ENCODE measurements around the gene HSPA6.

The HSPA6 gene

GRCh38 chr1:161491472-161491871, 32.9 kb upstream of the HSPA6 start:
- DNase-seq (ENCODE audit: insufficient read length, low spot score) (no peak), FAIRE-seq (peak; percentile 59)
- TF ChIP-seq TAF1 (IDR thresholded peaks at IDR 0.05; ENCODE audit: low read depth, low read length) (no peak), SPI1 (IDR thresholded peaks at IDR 0.05; ENCODE audit: low read depth, low read length) (peak; percentile 88)

DNA sequence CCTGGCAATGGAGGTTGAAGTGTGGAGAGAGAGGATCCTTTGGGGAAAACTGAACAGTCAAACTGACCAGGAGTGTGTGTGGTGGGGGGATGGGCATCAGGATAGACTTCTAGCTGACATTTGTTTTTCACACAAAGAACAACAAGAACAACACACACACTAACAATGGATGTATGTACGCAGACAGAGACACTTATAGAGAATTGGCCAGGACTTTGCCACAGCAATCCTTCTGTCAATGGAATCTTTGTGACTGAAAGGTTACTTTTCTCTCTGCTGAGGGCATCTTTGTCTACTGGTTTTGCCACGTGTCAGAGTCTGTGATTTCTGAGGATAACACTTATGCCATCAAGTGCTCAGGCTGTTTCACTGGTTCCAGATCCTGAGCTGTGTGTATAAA, 31.5 kb upstream of the HSPA6 start:
- FAIRE-seq (no peak), DNase-seq (ENCODE audit: insufficient read length, low spot score) (no peak)

DNA sequence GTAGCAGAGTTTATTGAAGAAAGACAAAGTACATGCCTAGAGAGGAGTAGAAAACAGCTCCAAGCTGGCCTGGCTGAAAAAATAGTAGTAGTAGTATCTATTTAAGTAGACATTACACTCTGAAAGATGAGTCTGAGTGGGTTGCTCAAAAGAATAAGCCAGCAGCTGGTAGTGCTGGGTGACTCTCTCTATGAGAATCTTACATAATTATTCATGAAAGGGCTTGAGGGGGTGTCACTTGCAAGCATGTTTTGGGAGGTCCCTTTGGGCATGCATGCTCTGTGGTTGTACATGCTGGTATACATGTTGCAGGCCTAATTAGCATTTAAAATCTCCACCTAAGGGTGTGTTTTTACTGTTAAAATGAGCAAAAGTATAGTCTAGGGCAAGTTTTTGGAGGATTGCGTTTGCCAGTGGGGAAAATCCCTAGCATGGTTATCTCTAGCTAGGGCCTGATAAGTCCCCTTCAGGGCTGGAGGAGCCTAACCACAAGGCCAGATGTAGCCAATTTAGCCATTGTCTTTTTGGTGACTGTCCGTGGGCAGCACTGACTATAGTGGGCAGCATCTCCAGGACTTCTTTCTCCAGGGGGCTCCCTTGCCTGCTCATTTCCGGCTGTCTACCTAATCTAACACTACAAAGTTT, 30.1 kb upstream of the HSPA6 start:
- FAIRE-seq (no peak), DNase-seq (ENCODE audit: insufficient read length, low spot score) (no peak)
- 0 out of 2 replicates have a peak, but pooled peaks have one; percentile 46 for TF ChIP-seq POU2F2 (IDR thresholded peaks at IDR 0.05; ENCODE audit: low read depth, low read length)
- TF ChIP-seq PAX5 (IDR thresholded peaks at IDR 0.05; ENCODE audit: insufficient read depth, low read length, severe bottlenecking): no peak
- no peak for TF ChIP-seq TAF1 (IDR thresholded peaks at IDR 0.05; ENCODE audit: low read depth, low read length)
- TF ChIP-seq POLR2AphosphoS5 (IDR thresholded peaks at IDR 0.05; ENCODE audit: low read depth, low read length): no peak
- no peak for TF ChIP-seq SPI1 (IDR thresholded peaks at IDR 0.05; ENCODE audit: low read depth, low read length)
- TF ChIP-seq POLR2A (IDR thresholded peaks at IDR 0.05; ENCODE audit: low read depth, low read length): no peak

More for the DNA sequence above, 31.5 kb upstream of the HSPA6 start:
- TF ChIP-seq POLR2A (IDR thresholded peaks at IDR 0.05; ENCODE audit: low read depth, low read length): no peak
- no peak for TF ChIP-seq TAF1 (IDR thresholded peaks at IDR 0.05; ENCODE audit: low read depth, low read length)
- no peak for TF ChIP-seq POU2F2 (IDR thresholded peaks at IDR 0.05; ENCODE audit: low read depth, low read length)
- TF ChIP-seq SPI1 (IDR thresholded peaks at IDR 0.05; ENCODE audit: low read depth, low read length): no peak
- TF ChIP-seq POLR2AphosphoS5 (IDR thresholded peaks at IDR 0.05; ENCODE audit: low read depth, low read length): no peak
- no peak for TF ChIP-seq PAX5 (IDR thresholded peaks at IDR 0.05; ENCODE audit: insufficient read depth, low read length, severe bottlenecking)

GRCh38 chr1:161495490-161495889, 28.9 kb upstream of the HSPA6 start:
- TF ChIP-seq PAX5 (IDR thresholded peaks at IDR 0.05; ENCODE audit: insufficient read depth, low read length, severe bottlenecking) (no peak), POLR2AphosphoS5 (IDR thresholded peaks at IDR 0.05; ENCODE audit: low read depth, low read length) (no peak), TAF1 (IDR thresholded peaks at IDR 0.05; ENCODE audit: low read depth, low read length) (no peak), SPI1 (IDR thresholded peaks at IDR 0.05; ENCODE audit: low read depth, low read length) (no peak), POU2F2 (IDR thresholded peaks at IDR 0.05; ENCODE audit: low read depth, low read length) (no peak), POLR2A (IDR thresholded peaks at IDR 0.05; ENCODE audit: low read depth, low read length) (no peak)
- FAIRE-seq: no peak

GRCh38 chr1:161497961-161498360, 26.4 kb upstream of the HSPA6 start:
- FAIRE-seq: no peak

More at GRCh38 chr1:161495490-161495889, 28.9 kb upstream of the HSPA6 start:
- no peak for DNase-seq (ENCODE audit: insufficient read length, low spot score)

DNA sequence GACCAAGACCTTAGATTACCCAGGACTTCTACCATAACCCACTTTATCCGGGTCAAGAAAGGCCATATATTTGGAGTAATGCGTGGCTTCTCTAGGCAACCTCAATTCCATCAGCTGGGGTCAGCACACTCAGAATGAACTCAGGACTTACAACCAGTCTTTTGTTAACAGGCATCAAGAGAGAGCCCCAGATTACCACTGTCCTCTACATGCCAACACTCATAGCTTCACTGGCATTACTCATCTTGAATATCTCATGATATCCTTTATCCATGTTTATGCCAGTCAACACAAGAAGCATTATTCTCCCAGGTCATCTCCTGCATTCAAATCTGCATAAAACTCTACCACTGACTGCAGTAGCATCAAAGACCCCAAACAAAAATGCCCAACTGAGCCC, 25.7 kb upstream of the HSPA6 start:
- DNase-seq (ENCODE audit: insufficient read length, low spot score): no peak
- FAIRE-seq: peak; percentile 50
- no peak for TF ChIP-seq PAX5 (IDR thresholded peaks at IDR 0.05; ENCODE audit: insufficient read depth, low read length, severe bottlenecking)
- TF ChIP-seq POLR2A (IDR thresholded peaks at IDR 0.05; ENCODE audit: low read depth, low read length): no peak
- TF ChIP-seq POU2F2 (IDR thresholded peaks at IDR 0.05; ENCODE audit: low read depth, low read length): no peak
- no peak for TF ChIP-seq SPI1 (IDR thresholded peaks at IDR 0.05; ENCODE audit: low read depth, low read length)
- no peak for TF ChIP-seq POLR2AphosphoS5 (IDR thresholded peaks at IDR 0.05; ENCODE audit: low read depth, low read length)
- TF ChIP-seq TAF1 (IDR thresholded peaks at IDR 0.05; ENCODE audit: low read depth, low read length): no peak

More at GRCh38 chr1:161497961-161498360, 26.4 kb upstream of the HSPA6 start:
- TF ChIP-seq POLR2A (IDR thresholded peaks at IDR 0.05; ENCODE audit: low read depth, low read length): no peak
- TF ChIP-seq SPI1 (IDR thresholded peaks at IDR 0.05; ENCODE audit: low read depth, low read length): no peak
- no peak for TF ChIP-seq POLR2AphosphoS5 (IDR thresholded peaks at IDR 0.05; ENCODE audit: low read depth, low read length)
- TF ChIP-seq POU2F2 (IDR thresholded peaks at IDR 0.05; ENCODE audit: low read depth, low read length): no peak
- no peak for TF ChIP-seq PAX5 (IDR thresholded peaks at IDR 0.05; ENCODE audit: insufficient read depth, low read length, severe bottlenecking)
- no peak for TF ChIP-seq TAF1 (IDR thresholded peaks at IDR 0.05; ENCODE audit: low read depth, low read length)
- no peak for DNase-seq (ENCODE audit: insufficient read length, low spot score)

DNA sequence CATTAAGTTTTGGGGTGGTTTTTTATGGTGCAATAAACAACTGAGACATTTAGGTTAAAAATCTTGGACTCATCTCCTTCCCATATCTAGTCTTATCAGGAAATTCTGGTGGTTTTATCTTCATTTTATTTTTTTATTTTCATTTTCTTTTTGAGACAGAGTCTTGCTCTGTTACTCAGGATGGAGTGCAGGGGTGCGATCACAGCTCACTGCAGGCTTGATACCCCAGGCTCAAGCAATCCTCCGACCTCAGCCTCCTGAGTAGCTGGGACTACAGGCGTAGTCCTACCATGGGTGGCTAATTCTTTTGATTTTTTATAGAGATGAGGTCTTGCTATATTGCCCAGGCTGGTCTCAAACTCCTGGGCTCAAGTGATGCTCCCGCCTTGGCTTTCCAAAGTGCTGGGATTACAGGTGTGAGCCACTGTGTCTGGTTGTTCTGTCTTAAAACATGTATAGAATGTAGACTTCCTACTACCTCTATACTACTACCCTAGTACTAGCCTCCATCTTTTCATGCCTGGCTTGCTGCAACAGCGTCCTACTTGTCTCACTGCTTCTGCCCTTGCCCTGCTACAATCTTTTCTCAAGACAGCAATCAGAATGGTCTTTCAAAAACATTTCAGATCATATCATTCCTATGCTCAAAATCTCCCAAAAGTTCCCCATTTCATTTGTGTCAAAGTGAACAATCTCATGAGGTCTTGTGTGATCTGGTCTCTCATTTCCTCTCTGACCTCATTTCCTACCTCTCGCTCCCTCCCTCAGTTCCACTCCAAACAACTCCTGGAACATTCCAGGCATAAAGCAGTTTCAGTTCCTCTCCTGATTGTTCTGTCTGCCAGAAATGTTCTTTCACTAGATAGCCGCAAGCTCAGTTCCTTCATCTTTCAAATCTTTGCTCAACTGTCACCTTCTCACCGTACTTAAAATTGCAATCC, 25.0 kb upstream of the HSPA6 start:
- no peak for DNase-seq (ENCODE audit: insufficient read length, low spot score)
- peak; percentile 40 for FAIRE-seq
- TF ChIP-seq POU2F2 (IDR thresholded peaks at IDR 0.05; ENCODE audit: low read depth, low read length): no peak
- peak; percentile 95 for TF ChIP-seq SPI1 (IDR thresholded peaks at IDR 0.05; ENCODE audit: low read depth, low read length)

DNA sequence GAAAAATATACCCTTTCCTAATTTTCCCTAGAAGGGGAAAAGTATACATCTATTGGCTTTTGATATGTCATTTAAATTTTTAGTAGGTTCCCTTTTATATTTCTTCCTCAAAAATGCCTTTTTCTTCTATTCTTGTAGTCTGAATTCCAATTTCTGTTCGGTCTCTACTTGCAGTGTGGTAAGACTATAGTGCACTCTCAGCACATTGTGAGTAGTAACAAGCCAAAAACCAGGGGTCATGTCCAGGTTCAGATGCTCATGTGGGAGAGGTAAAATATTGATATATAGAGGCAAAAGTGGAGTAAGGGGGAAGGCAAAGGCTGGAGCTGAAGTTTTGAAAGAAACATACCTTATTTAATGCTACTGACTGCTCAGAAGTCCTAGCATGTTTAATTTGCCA, 23.1 kb upstream of the HSPA6 start:
- no peak for TF ChIP-seq POLR2A (IDR thresholded peaks at IDR 0.05; ENCODE audit: low read depth, low read length)
- TF ChIP-seq POU2F2 (IDR thresholded peaks at IDR 0.05; ENCODE audit: low read depth, low read length): no peak
- no peak for TF ChIP-seq SPI1 (IDR thresholded peaks at IDR 0.05; ENCODE audit: low read depth, low read length)
- TF ChIP-seq POLR2AphosphoS5 (IDR thresholded peaks at IDR 0.05; ENCODE audit: low read depth, low read length): no peak
- no peak for TF ChIP-seq PAX5 (IDR thresholded peaks at IDR 0.05; ENCODE audit: insufficient read depth, low read length, severe bottlenecking)
- TF ChIP-seq TAF1 (IDR thresholded peaks at IDR 0.05; ENCODE audit: low read depth, low read length): no peak

GRCh38 chr1:161502181-161502580, 22.2 kb upstream of the HSPA6 start:
- FAIRE-seq (peak; percentile 9), DNase-seq (ENCODE audit: insufficient read length, low spot score) (no peak)
- TF ChIP-seq TAF1 (IDR thresholded peaks at IDR 0.05; ENCODE audit: low read depth, low read length): no peak
- TF ChIP-seq POLR2A (IDR thresholded peaks at IDR 0.05; ENCODE audit: low read depth, low read length): no peak
- no peak for TF ChIP-seq POU2F2 (IDR thresholded peaks at IDR 0.05; ENCODE audit: low read depth, low read length)
- no peak for TF ChIP-seq POLR2AphosphoS5 (IDR thresholded peaks at IDR 0.05; ENCODE audit: low read depth, low read length)
- TF ChIP-seq SPI1 (IDR thresholded peaks at IDR 0.05; ENCODE audit: low read depth, low read length): no peak
- no peak for TF ChIP-seq PAX5 (IDR thresholded peaks at IDR 0.05; ENCODE audit: insufficient read depth, low read length, severe bottlenecking)

More for the DNA sequence above, 23.1 kb upstream of the HSPA6 start:
- FAIRE-seq (no peak), DNase-seq (ENCODE audit: insufficient read length, low spot score) (no peak)
